HG03103 (cell line): ENCODE measurements around the gene CACNA1G.

ENCODE experiments used
- ATAC-seq: cut with Tn5 transposase; IDR thresholded peaks from one replicate; pipeline ENCODE4 v1.9.1; 2021; ENCODE audit warnings: low read depth; ENCODE audit not compliant: unreplicated experiment

Gene CACNA1G

GRCh38 chr17:50560185-50560824, at the start of gene CACNA1G:
Gene CACNA1G, plus strand, starts transcription at chr17:50560715. Its CDS starts 745 bp downstream, at chr17:50561460.
- ATAC-seq = peak; percentile 79

GRCh38 chr17:50511058-50511457, 49.5 kb upstream of the CACNA1G start:
- peak; percentile 77 for ATAC-seq

GRCh38 chr17:50513495-50513894, 47.0 kb upstream of the CACNA1G start:
- ATAC-seq = no peak

- no peak for ATAC-seq
Observed at GRCh38 chr17:50514388-50514787, 46.1 kb upstream of the CACNA1G start.

GRCh38 chr17:50514936-50515702, 45.4 kb upstream of the CACNA1G start:
- no peak for ATAC-seq

- no peak for ATAC-seq
Observed at GRCh38 chr17:50517011-50517410, 43.5 kb upstream of the CACNA1G start.

- no peak for ATAC-seq
Observed at GRCh38 chr17:50517504-50518383, 42.8 kb upstream of the CACNA1G start.

GRCh38 chr17:50518384-50519023, 42.0 kb upstream of the CACNA1G start:
- ATAC-seq = no peak

GRCh38 chr17:50519141-50519834, 41.2 kb upstream of the CACNA1G start:
- no peak for ATAC-seq

GRCh38 chr17:50520483-50520882, 40.0 kb upstream of the CACNA1G start:
- no peak for ATAC-seq

- no peak for ATAC-seq
Observed at GRCh38 chr17:50521514-50521913, 39.0 kb upstream of the CACNA1G start.

GRCh38 chr17:50522766-50523165, 37.7 kb upstream of the CACNA1G start:
- ATAC-seq = no peak

- no peak for ATAC-seq
Observed at GRCh38 chr17:50523208-50523607, 37.3 kb upstream of the CACNA1G start.

- ATAC-seq = no peak
Observed at GRCh38 chr17:50524838-50525237, 35.7 kb upstream of the CACNA1G start.

- no peak for ATAC-seq
Observed at GRCh38 chr17:50527155-50527762, 33.3 kb upstream of the CACNA1G start.

GRCh38 chr17:50527949-50528474, 32.5 kb upstream of the CACNA1G start:
- ATAC-seq = no peak

GRCh38 chr17:50529849-50530248, 30.7 kb upstream of the CACNA1G start:
- ATAC-seq = no peak

GRCh38 chr17:50531428-50532025, 29.0 kb upstream of the CACNA1G start:
- ATAC-seq = no peak

GRCh38 chr17:50532452-50533024, 28.0 kb upstream of the CACNA1G start, which contains the start of gene EPN3:
Gene EPN3, plus strand, starts transcription at chr17:50532735. Its CDS starts 3,822 bp downstream, at chr17:50536557.
- ATAC-seq = no peak
